ENCODE results near the gene GATD1. TPM values are rescaled to one million over a fixed set of nuclear protein-coding genes. Genes with fewer than 3 reads are reported as not detected.

Gene GATD1
- total and polyA plus RNA-seq, 2 experiments from 2014 or later = 39.3 to 51.0 TPM

GRCh38 chr11:795634-796564 is 18.6 kb upstream of the GATD1 start (continued):
- no peak for TF ChIP-seq CTCF (conservative IDR thresholded peaks at IDR 0.05; ENCODE audit: low read depth in 2 of 2)
- no peak for TF ChIP-seq EZH2phosphoT487 (IDR thresholded peaks at IDR 0.05; ENCODE audit: unreplicated experiment)
- no peak for TF ChIP-seq ZNF331 (CRISPR knock-in tag; IDR thresholded peaks at IDR 0.05; ENCODE audit: low read depth)
- TF ChIP-seq ETS1 (IDR thresholded peaks at IDR 0.05) = no peak
- TF ChIP-seq CREB1 (CRISPR knock-in tag; IDR thresholded peaks at IDR 0.05; ENCODE audit: low read depth) = no peak
- TF ChIP-seq ZNF462 (CRISPR knock-in tag; IDR thresholded peaks at IDR 0.05) = no peak
- no peak for TF ChIP-seq STAT1 (IDR thresholded peaks at IDR 0.05; ENCODE audit: unreplicated experiment)

All from GM23338 (cell line).